HCT116 (cell line): ENCODE measurements around the gene TRAF3. TPM values are rescaled to one million over a fixed set of nuclear protein-coding genes. Genes with fewer than 3 reads are reported as not detected.

Experiments
- ATAC-seq: fragments of 200-7000 bp; cut with Tn5 transposase; 2 replicates; pipeline ENCODE4 v1.9.1; 2020; ENCODE audit warnings: mild to moderate bottlenecking, moderate library complexity
- BruUV-seq: library from RNA; stranded (reverse); fragments of 400-500 nt; replicated peaks from 2 replicates; lab custom pipeline; 2021; lab: Mats Ljungman, UMichigan
- CTCF ChIA-PET: fragments of 300-600 bp; sonication (Branson Sonifier 250); formaldehyde crosslinking; loops from one replicate; lab custom pipeline; 2021; ENCODE audit warnings: antibody characterized with exemption; lab: Charles Lee
- POLR2A ChIA-PET: fragments of 300-600, 350-600 bp; sonication (Branson Sonifier 250); formaldehyde crosslinking; loops from one replicate; lab custom pipeline; 2021; ENCODE audit warnings: antibody characterized with exemption; lab: Charles Lee
- RAD21 ChIA-PET, 2 experiments: fragments of 300-600 bp; sonication (Branson Sonifier 250); formaldehyde crosslinking; loops; one replicate each; lab custom pipeline; 2023; ENCODE audit warnings: low total read pairs in 2 of 2; ENCODE audit not compliant: uncharacterized antibody in 2 of 2, unreplicated experiment in 2 of 2, low non-redundant PET in 1 of 2; lab: Charles Lee
- DNase-seq: peaks from one replicate; pipeline ENCODE4 v3.0.0-alpha.2; 2010; ENCODE audit warnings: low read depth, low spot score
- H2AFZ ChIP-seq: fragments of 200-600 bp; shearing (Covaris generic), sonication (generic); 2 replicates; pipeline ENCODE4 v1.6.1; 2017; ENCODE audit warnings: low read depth, mixed run types, mixed read lengths, antibody characterized with exemption, low read length; ENCODE audit not compliant: poor library complexity, severe bottlenecking
- H3K27ac ChIP-seq: 2 replicates; pipeline ENCODE4 v1.5.1; 2012; ENCODE audit warnings: low read depth, low read length
- H3K27me3 ChIP-seq: fragments of 200-600 bp; sonication (generic); 2 replicates; pipeline ENCODE4 v1.6.1; 2016; ENCODE audit warnings: mixed run types, low read length, mixed read lengths; ENCODE audit not compliant: insufficient read depth
- H3K36me3 ChIP-seq, 2 experiments: fragments of 200-500 bp in 1 of 2; fragments of 200-600 bp in 1 of 2; sonication (Bioruptor generic) in 1 of 2; sonication (generic) in 1 of 2; 2 replicates each; pipeline versions ENCODE4 v1.5.1 to v1.6.1; 2014 to 2016; ENCODE audit warnings: low read length in 2 of 2, inconsistent platforms in 1 of 2, mixed read lengths in 1 of 2, mixed run types in 1 of 2; ENCODE audit not compliant: insufficient read depth in 2 of 2, control insufficient read depth in 1 of 2
- H3K4me1 ChIP-seq, 2 experiments: fragments of 200-600 bp in 1 of 2; sonication (generic) in 1 of 2; 2 replicates each; pipeline versions ENCODE4 v1.5.1 to v1.6.1; 2012 to 2017; ENCODE audit warnings: low read length in 2 of 2, inconsistent platforms in 1 of 2, mild to moderate bottlenecking in 1 of 2, mixed read lengths in 1 of 2, mixed run types in 1 of 2, moderate library complexity in 1 of 2; ENCODE audit not compliant: insufficient read depth in 2 of 2, control insufficient read depth in 1 of 2
- H3K4me2 ChIP-seq: fragments of 200-600 bp; sonication (generic); 2 replicates; pipeline ENCODE4 v1.6.1; 2017; ENCODE audit warnings: mixed run types, low read length, mixed read lengths
- H3K4me3 ChIP-seq, 2 experiments: fragments of 200-600 bp in 1 of 2; sonication (generic) in 1 of 2; replicated peaks in 1 of 2; 2 replicates each; pipeline ENCODE4 v1.5.1; 2011 to 2016; ENCODE audit warnings: low read length in 2 of 2, control low read depth in 1 of 2, low read depth in 1 of 2, mild to moderate bottlenecking in 1 of 2, mixed read lengths in 1 of 2, mixed run types in 1 of 2
- H3K79me2 ChIP-seq: fragments of 200-600 bp; sonication (generic); 2 replicates; pipeline ENCODE4 v1.6.1; 2017; ENCODE audit warnings: mild to moderate bottlenecking, mixed run types, low read length, moderate library complexity, mixed read lengths; ENCODE audit not compliant: insufficient read depth
- H3K9ac ChIP-seq: fragments of 200-600 bp; sonication (generic); 2 replicates; pipeline ENCODE4 v1.6.1; 2016; ENCODE audit warnings: low read length, mixed read lengths
- H3K9me2 ChIP-seq: fragments of 200-600 bp; sonication (generic), shearing (Covaris generic); 2 replicates; pipeline ENCODE4 v1.6.1; 2017; ENCODE audit warnings: mixed run types, mild to moderate bottlenecking, moderate library complexity; ENCODE audit not compliant: insufficient read depth
- H3K9me3 ChIP-seq, 2 experiments: fragments of 200-500 bp in 1 of 2; fragments of 200-600 bp in 1 of 2; sonication (Bioruptor generic) in 1 of 2; sonication (generic) in 1 of 2; 2 replicates each; pipeline ENCODE4 v1.6.1; 2014 to 2017; ENCODE audit warnings: low read length in 2 of 2, mixed read lengths in 2 of 2, inconsistent platforms in 1 of 2, low read depth in 1 of 2, mild to moderate bottlenecking in 1 of 2, mixed run types in 1 of 2, moderate library complexity in 1 of 2; ENCODE audit not compliant: control insufficient read depth in 1 of 2, insufficient read depth in 1 of 2
- H4K20me1 ChIP-seq: fragments of 200-600 bp; sonication (generic), shearing (Covaris generic); 2 replicates; pipeline ENCODE4 v1.6.1; 2017; ENCODE audit warnings: mixed run types, mild to moderate bottlenecking, moderate library complexity; ENCODE audit not compliant: insufficient read depth
- EZH2 ChIP-seq: fragments of 200-600 bp; sonication (generic); IDR thresholded peaks from 2 replicates; pipeline ENCODE4 v1.6.1; 2017; ENCODE audit warnings: antibody characterized with exemption, mixed run types
- FOSL1 ChIP-seq: IDR thresholded peaks from 2 replicates; pipeline ENCODE4 v1.6.1; 2012; ENCODE audit warnings: low read depth
- REST ChIP-seq: IDR thresholded peaks from 2 replicates; pipeline ENCODE4 v1.6.1; 2012; ENCODE audit warnings: low read depth
- intact Hi-C: fragments of 100-400 bp; cut with micrococcal nuclease; formaldehyde crosslinking; loops from 2 replicates; pipeline ENCODE4 v1.10.0; 2022
- total RNA-seq: library from RNA; stranded (reverse); gene quantifications from one replicate; pipeline ENCODE4 v1.2.1, GENCODE V29; 2021; ENCODE audit not compliant: unreplicated experiment
- TF ChIP-seq, protein P1 (sequence below), 3 experiments: fragments of 200-600 bp in 1 of 3; sonication (generic) in 1 of 3; IDR thresholded peaks in 2 of 3; conservative IDR thresholded peaks in 1 of 3; 2 replicates each; pipeline ENCODE4 v1.5.1; 2012 to 2017; ENCODE audit warnings: low read depth in 2 of 3, low read length in 2 of 3, antibody characterized with exemption in 1 of 3, borderline replicate concordance in 1 of 3, control low read depth in 1 of 3, mild to moderate bottlenecking in 1 of 3, mixed read lengths in 1 of 3, mixed run types in 1 of 3, moderate library complexity in 1 of 3; ENCODE audit not compliant: insufficient read depth in 1 of 3

TRAF3 gene
- total RNA-seq, 1 experiment from 2014 or later = 32.1 TPM

DNA sequence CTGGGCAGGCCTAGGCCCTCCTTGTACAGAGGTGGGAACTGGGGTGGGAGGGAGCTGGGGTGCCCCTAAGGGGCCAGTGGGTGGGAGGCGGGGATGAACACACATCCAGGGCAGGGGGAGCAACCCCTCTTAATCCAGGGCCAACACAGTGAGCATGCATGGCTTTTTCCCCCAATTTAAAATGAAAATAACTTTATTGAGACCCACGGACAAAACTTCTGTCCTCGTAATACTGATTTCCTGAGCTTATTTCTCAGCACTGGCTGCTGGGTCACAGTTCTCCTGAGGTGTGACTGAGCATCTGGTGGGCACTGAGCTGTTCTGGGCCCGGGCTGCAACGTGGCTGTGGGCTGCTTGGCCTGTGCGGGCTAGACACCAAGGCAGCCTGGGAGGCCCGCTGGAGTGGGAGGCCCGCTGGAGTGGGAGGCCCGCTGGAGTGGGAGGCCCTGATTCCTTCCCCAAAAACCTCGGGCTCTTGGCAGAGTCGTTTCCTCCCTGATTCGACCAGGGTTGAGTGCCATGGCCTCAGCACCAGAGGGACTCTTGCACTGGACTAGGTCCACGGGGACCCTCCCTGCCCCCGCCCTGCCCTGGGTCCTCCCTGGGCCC, 24.9 kb upstream of the TRAF3 start (continued):
- TF ChIP-seq REST = no peak
- no peak for TF ChIP-seq FOSL1
- TF ChIP-seq, protein P1, sequence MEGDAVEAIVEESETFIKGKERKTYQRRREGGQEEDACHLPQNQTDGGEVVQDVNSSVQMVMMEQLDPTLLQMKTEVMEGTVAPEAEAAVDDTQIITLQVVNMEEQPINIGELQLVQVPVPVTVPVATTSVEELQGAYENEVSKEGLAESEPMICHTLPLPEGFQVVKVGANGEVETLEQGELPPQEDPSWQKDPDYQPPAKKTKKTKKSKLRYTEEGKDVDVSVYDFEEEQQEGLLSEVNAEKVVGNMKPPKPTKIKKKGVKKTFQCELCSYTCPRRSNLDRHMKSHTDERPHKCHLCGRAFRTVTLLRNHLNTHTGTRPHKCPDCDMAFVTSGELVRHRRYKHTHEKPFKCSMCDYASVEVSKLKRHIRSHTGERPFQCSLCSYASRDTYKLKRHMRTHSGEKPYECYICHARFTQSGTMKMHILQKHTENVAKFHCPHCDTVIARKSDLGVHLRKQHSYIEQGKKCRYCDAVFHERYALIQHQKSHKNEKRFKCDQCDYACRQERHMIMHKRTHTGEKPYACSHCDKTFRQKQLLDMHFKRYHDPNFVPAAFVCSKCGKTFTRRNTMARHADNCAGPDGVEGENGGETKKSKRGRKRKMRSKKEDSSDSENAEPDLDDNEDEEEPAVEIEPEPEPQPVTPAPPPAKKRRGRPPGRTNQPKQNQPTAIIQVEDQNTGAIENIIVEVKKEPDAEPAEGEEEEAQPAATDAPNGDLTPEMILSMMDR (IDR thresholded peaks at IDR 0.05 in 2 of 3, conservative IDR thresholded peaks at IDR 0.05 in 1 of 3; ENCODE audit: borderline replicate concordance in 1 of 3, insufficient read depth in 1 of 3, low read depth in 2 of 3, low read length in 2 of 3) = no peak

DNA sequence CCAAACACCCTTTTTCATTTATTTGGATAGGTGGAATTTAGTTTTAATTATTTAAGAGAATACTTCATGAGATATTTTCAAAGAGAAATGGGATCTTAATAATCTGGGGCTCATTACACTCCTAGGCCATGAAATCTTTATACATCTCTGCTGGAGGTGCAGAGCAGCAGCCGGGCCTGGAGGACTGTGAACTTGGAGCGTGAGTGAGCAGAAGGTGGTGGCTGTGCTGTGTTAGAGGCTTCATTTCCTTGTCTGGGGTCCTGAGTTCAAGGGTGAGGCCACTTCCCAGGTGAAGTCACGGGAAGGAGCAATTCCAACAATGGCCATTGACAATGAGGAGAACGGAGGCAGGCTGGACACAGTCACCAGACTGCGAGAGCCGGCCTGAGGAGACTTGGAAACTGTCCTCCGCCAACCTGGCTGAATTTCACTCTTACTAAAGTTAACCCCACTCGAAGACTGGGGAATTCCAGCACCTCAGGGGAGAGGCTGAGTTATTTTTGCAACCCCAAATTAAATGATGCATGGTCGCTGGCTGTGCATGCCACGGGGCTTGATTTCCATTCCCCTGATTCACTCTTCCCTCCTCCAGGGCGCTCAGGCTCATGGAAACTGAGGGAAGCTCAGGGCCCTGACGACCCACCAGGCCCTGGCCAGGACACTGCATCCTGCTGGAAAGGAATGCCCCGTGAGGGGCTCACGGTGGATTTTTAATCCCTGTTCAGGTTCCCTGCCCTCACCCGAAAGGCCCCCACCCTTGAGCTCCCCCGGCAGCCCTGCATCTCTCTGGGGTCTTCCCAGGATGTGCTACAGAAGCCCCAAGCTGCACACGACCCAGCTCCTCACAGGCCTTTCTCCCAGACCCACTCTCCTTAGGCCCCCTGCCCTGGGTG, 22.6 kb upstream of the TRAF3 start:
- ChIA-PET CTCF (no interaction called here), POLR2A (no interaction called here), RAD21 (no interaction called here)
- no peaks in the 10 kb centered on the region for H3K9me2 ChIP-seq
- BruUV-seq = no TSS peak
- H3K36me3 ChIP-seq = no peaks in the 10 kb centered on the region
- H3K9me3 ChIP-seq = no peaks in the 10 kb centered on the region
- H3K27ac ChIP-seq = no peak overlapping the region
- no peaks in the 10 kb centered on the region for H3K27me3 ChIP-seq
- no peak overlapping the region for H3K4me3 ChIP-seq
- H3K9ac ChIP-seq = no peak overlapping the region
- ATAC-seq (no peak), DNase-seq (no peak)
- H2AFZ ChIP-seq = no peak overlapping the region
- intact Hi-C loops = no loop called here
- no peaks in the 10 kb centered on the region for H4K20me1 ChIP-seq
- TF ChIP-seq FOSL1 (no peak), EZH2 (no peak)
- TF ChIP-seq, all 23 proteins: peak for 0
- Histone ChIP-seq H3K79me2 (no peaks in the 10 kb centered on the region), H3K4me2 (no peak overlapping the region), H3K4me1 (no peaks in the 10 kb centered on the region)
